Measurements from ENCODE around the gene ABCC6.
"Not testable (repeated sequence)": the region's sequence is repeated elsewhere in the genome, so short reads cannot be mapped to it uniquely, and the experiment has no call there.

ABCC6 gene

DNA sequence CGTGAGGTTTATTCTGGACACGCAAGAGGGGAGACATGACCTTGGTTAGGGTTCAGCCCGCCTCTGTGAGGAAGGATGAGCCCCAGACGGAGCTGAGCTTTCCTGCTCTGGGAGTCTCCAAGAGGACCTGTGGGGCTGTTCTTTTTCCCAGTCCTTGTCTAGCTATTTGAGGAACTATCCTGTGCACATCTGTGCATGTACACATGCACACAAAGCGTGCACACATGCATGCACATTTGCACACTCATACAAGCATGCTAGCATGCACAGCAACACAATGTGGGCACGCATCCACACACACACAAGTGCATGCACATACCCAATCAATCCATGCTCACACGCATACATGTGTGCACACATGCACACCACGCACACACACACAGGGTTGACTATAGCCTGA lies 40.4 kb downstream of the ABCC6 start:
- H3K4me3 ChIP-seq (ENCODE audit: low read depth, low read length), result no peak overlapping the region
- no peak for TF ChIP-seq CTCF (IDR thresholded peaks at IDR 0.05; ENCODE audit: insufficient read depth, low read depth, low read length, missing control alignments)
- DNase-seq (ENCODE audit: low read depth), result no peak

DNA sequence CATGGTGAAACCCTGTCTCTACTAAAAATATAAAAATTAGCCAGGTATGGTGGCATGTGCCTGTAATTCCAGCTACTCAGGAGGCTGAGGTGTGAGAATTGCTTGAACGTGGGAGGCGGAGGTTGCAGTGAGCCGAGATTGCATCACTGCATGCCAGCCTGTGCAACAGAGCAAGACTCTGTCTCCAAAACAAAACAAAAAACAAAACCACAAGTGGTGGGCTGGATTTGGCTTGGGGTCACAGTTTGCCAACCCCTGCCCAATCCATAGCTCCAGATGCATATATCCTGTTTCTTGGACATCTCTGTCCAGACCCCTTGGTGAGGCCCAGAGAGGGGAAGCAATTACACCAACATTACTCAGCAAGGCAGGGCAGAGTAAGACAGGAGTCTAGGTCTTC lies 41.5 kb downstream of the ABCC6 start:
- not testable (repeated sequence) for DNase-seq (ENCODE audit: low read depth); H3K4me3 ChIP-seq (ENCODE audit: low read depth, low read length)

DNA sequence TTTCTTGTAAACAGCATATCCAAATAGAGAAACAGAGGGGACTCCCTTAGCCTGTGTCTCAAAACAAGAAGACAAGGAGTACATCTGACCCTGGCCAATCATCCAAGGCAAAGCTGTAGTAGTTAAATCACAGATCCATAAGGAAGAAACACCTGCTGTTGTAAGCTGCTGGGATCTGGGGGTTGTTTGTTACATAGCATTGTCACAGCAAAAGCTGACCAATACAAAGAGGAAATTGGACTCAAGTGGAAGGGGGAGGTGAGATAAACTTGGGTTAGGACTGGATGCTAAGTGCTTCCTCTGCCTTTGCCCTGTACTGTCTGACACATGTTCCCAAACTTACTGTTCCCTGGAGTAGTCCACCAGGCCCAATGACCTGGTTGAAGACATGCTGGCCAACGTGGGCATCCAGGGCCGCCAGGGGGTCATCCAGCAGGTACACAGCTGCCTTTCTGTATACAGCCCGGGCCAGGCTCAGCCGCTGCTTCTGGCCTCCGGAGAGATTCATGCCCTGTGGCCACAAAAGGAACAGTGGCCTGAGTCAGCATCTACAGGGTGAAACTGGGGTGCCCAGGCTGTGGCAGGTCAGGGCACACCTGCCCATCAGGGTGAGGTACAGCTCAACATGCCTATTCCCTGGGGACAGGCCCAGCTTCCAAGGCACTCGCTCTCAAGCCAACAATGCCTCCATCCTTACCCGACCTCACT lies 44.7 kb downstream of the ABCC6 start:
- no peak overlapping the region for H3K4me3 ChIP-seq (ENCODE audit: low read depth, low read length)
- no peak for DNase-seq (ENCODE audit: low read depth)
- TF ChIP-seq CTCF (IDR thresholded peaks at IDR 0.05; ENCODE audit: insufficient read depth, low read depth, low read length, missing control alignments), result no peak

- DNase-seq (ENCODE audit: low read depth), result no peak
- no peak overlapping the region for H3K4me3 ChIP-seq (ENCODE audit: low read depth, low read length)
- TF ChIP-seq CTCF (IDR thresholded peaks at IDR 0.05; ENCODE audit: insufficient read depth, low read depth, low read length, missing control alignments), result no peak
Observed at GRCh38 chr16:16176328-16176727, 47.0 kb downstream of the ABCC6 start.

GRCh38 chr16:16175296-16175695 lies 48.0 kb downstream of the ABCC6 start:
- no peak for DNase-seq (ENCODE audit: low read depth)
- TF ChIP-seq CTCF (IDR thresholded peaks at IDR 0.05; ENCODE audit: insufficient read depth, low read depth, low read length, missing control alignments), result no peak
- no peak overlapping the region for H3K4me3 ChIP-seq (ENCODE audit: low read depth, low read length)

- no peak for DNase-seq (ENCODE audit: low read depth)
- no peak for TF ChIP-seq CTCF (IDR thresholded peaks at IDR 0.05; ENCODE audit: insufficient read depth, low read depth, low read length, missing control alignments)
- H3K4me3 ChIP-seq (ENCODE audit: low read depth, low read length), result no peak overlapping the region
Observed at GRCh38 chr16:16172991-16173390, 50.3 kb downstream of the ABCC6 start.

GRCh38 chr16:16171332-16171919 lies 51.9 kb downstream of the ABCC6 start:
- H3K4me3 ChIP-seq (ENCODE audit: low read depth, low read length), result no peak overlapping the region
- no peak for DNase-seq (ENCODE audit: low read depth)
- no peak for TF ChIP-seq CTCF (IDR thresholded peaks at IDR 0.05; ENCODE audit: insufficient read depth, low read depth, low read length, missing control alignments)
